Neural cell (in vitro differentiated cells): Measurements from ENCODE around the gene CEP20.
"Not testable (repeated sequence)": the region's sequence is repeated elsewhere in the genome, so short reads cannot be mapped to it uniquely, and the experiment has no call there.

Experiments used
- CTCF ChIP-seq: fragments of 450-650 bp; IDR thresholded peaks from 2 replicates; pipeline ENCODE4 v1.5.1; 2014; ENCODE audit warnings: antibody characterized with exemption, mild to moderate bottlenecking, moderate library complexity; ENCODE audit not compliant: poor library complexity, severe bottlenecking
- EZH2 ChIP-seq: fragments of 200-600, 300-800 bp; shearing (Covaris generic), sonication (generic); IDR thresholded peaks from 2 replicates; pipeline ENCODE4 v1.6.1; 2014; ENCODE audit warnings: antibody characterized with exemption, low read length, borderline replicate concordance, mild to moderate bottlenecking; ENCODE audit not compliant: insufficient read depth, poor library complexity, severe bottlenecking
- POLR2AphosphoS5 ChIP-seq: IDR thresholded peaks from 2 replicates; pipeline ENCODE4 v1.6.1; 2012
- REST ChIP-seq: IDR thresholded peaks from 2 replicates; pipeline ENCODE4 v1.6.1; 2012; ENCODE audit warnings: borderline replicate concordance
- SMC3 ChIP-seq: fragments of 450-650 bp; conservative IDR thresholded peaks from 2 replicates; pipeline ENCODE4 v1.6.1; 2014; ENCODE audit warnings: antibody characterized with exemption, mild to moderate bottlenecking, moderate library complexity; ENCODE audit not compliant: poor library complexity

- TF ChIP-seq CTCF, POLR2AphosphoS5, EZH2, REST, SMC3: not testable (repeated sequence)
These were observed 48.4 kb upstream of the CEP20 start for GRCh38 chr16:15936809-15937208.
